Inflammatory macrophage treated with lipopolysaccharide for 1 hour (primary cell): ENCODE measurements around the gene HNF1A.
"Not testable (repeated sequence)": the region's sequence is repeated elsewhere in the genome, so short reads cannot be mapped to it uniquely, and the experiment has no call there.

Experiments
- DNase-seq, 2 donors: peaks; one replicate each; pipeline ENCODE4 v3.0.0-alpha.2; 2020 to 2022

HNF1A gene, protein sequence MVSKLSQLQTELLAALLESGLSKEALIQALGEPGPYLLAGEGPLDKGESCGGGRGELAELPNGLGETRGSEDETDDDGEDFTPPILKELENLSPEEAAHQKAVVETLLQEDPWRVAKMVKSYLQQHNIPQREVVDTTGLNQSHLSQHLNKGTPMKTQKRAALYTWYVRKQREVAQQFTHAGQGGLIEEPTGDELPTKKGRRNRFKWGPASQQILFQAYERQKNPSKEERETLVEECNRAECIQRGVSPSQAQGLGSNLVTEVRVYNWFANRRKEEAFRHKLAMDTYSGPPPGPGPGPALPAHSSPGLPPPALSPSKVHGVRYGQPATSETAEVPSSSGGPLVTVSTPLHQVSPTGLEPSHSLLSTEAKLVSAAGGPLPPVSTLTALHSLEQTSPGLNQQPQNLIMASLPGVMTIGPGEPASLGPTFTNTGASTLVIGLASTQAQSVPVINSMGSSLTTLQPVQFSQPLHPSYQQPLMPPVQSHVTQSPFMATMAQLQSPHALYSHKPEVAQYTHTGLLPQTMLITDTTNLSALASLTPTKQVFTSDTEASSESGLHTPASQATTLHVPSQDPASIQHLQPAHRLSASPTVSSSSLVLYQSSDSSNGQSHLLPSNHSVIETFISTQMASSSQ

DNA sequence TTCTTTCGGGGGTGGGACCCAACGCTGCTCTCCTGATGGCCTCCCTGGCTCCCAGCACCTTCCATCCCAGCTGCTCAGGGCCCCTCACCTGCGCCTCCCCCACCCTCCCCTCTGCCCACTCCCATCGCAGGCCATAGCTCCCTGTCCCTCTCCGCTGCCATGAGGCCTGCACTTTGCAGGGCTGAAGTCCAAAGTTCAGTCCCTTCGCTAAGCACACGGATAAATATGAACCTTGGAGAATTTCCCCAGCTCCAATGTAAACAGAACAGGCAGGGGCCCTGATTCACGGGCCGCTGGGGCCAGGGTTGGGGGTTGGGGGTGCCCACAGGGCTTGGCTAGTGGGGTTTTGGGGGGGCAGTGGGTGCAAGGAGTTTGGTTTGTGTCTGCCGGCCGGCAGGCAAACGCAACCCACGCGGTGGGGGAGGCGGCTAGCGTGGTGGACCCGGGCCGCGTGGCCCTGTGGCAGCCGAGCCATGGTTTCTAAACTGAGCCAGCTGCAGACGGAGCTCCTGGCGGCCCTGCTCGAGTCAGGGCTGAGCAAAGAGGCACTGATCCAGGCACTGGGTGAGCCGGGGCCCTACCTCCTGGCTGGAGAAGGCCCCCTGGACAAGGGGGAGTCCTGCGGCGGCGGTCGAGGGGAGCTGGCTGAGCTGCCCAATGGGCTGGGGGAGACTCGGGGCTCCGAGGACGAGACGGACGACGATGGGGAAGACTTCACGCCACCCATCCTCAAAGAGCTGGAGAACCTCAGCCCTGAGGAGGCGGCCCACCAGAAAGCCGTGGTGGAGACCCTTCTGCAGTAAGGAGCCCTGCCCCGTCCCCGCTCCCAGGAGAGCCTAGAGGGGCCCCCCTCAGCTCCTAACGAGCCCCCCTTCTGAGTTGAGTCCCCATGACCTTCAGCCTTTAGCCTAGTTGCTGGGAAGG, at the start of gene HNF1A:
Gene HNF1A (plus strand): TSS at position 248 of the 924 bp plus-strand sequence. CDS start 226 bp downstream, at position 474.
- no peak for DNase-seq

DNA sequence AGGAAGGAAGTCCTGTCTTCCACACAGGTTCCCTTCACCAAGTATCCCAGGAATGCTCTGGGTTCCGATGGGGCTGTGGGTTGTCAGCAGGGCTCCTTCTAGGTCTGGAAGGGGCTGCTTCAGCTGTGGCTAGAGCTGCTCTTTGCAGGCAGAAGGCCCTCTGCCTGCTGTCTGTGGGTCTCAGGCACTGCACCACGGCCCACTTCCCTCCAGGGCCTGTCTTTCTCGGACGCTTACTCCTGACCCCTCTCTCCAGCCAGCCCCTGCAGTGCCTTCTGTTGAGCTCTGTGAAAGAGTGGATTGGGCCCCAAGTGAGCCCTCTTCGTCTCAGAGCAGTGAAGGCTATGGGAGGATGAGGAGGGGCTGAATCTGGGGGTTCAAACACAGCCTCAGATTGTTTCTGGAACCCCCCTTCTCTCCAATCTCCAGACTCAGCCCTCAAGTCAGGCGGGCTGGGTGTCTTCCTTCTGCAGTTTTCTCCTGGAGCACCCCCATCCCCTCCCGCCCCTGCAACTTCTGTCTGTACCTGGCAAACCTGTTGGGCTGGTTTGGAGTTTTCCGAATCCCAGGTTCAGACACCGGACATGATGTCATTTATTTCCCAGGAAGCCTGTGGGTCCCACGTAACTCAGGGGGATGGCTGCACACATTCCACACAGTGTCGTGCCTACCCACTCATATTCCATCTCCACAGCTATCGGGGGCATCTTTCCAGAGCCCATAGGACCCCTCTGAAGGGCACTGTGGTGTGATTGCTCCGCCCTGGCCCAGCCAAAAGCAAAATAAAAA, 49.3 kb upstream of the HNF1A start:
- DNase-seq, result no peak

DNA sequence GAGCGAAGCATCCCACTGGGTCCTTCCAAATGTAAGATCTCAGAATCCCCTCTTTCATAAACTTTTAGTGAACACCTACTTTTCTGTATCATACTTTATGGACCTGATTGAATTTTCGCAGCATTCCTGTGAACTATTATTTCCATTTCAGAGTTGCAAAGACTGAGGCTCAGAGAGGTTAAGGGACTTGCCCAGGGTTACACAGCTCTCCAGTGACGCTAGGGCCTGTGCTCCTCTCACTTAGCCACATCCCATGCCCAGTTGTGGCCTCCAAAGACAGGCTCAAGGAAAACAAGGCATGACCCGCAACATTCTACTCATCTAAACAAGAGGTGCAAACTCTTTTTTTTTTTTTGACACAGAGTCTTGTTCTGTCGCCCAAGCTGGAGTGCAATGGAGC, 48.3 kb upstream of the HNF1A start:
- DNase-seq, result no peak

DNA sequence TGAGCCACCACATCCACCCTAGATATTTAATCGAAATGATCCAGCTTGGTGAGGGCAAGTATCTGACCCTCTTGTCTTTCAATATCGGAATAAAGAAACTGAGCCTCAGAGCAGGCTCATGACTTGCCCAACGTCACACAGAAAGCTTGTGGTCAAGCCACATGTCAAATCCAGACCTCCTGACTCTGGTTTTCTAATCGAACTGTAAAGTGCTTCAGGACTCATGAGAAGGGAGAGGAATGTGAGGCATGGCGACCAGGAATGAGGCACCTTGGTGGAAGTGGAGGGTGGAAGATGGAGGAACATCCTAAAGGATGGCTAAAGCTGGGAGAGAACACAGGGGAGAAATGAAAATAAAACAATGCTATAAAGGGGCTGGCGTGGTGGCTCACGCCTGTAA, 46.3 kb upstream of the HNF1A start:
- DNase-seq, result no peak

DNA sequence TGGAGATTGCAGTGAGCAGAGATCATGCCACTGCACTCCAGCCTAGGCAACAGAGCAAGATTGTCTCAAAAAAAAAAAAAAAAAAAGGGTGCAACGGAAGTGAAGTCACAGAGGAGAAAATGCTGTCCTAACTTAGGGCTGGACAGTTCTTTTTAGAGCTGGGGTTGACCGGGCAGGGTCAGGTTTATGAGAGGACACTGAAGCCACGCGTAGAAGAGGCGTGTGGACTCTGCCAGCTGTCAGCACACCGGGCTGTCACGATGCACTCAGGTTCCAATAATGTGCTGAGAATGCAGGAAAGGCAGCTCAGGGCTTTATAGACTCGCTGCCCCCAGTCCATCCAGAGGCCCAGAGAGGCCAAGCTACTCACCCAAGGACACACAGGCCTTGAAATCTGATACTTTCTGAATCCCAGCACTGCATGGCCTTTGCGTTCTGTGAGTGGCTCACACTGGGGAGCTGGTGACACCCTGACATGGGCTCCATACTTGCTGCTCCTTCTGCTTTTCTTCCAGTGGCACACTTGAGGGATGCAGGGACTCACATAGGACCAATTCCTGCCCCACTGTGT, 45.3 kb upstream of the HNF1A start:
- no peak for DNase-seq

DNA sequence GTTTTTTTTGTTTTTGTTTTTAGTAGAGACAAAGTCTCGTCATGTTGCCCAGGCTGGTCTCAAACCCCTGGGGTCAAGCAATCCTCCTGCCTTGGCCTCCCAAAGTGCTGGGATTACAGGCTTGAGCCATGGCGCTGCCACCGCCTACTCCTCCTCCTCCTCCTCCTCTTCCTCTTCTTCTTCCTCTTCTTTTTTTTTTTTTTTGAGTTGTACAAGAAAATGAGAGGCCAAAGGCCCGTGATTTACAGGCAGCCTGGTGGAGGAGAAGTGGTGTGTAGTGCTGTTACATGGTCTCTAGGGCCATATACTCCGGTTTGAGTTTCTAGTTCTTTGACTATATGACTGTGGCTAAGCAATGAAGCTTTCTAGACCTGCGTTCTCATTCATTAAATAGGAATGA, 44.6 kb upstream of the HNF1A start:
- DNase-seq, result peak in 1 of 2 donors; percentile 29

DNA sequence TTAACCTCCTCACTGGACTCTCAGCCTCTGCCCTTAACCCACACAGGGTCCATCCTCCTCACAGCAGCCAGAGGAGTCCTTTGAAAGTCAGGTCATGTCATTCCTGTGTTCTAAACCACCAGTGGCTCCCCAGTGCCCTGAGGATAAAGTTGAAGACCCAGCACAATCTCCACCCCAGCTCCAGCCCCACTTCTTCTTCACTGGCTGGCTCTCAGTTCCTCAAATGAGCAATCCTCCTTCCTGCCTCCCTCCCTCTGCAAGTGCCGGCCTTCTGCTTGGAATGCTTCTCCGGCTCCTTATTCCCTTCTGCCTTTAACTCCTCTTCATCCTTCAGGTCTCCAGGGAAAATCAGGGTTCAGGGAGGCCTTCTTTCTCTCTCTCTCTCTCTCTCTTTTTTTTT, 42.1 kb upstream of the HNF1A start:
- DNase-seq, result peak; percentile 37 to 59

DNA sequence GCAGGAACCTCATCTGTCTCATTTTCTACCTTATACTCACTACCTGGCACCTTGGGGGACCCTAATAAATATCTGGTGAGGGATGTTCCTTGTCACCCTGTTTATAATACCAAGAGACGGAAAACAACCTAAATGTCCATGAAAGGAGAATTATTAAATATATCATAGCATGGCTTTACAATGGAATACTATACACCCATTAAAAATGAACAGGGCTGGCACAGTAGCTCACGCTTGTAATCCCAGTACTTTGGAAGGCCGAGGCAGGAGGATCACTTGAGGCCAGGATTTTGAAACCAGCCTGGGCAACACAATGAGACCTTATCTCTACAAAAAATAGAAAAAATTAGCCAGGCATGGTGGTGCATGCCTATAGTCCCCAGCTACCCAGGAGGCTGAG, 39.8 kb upstream of the HNF1A start:
- DNase-seq, result no peak

DNA sequence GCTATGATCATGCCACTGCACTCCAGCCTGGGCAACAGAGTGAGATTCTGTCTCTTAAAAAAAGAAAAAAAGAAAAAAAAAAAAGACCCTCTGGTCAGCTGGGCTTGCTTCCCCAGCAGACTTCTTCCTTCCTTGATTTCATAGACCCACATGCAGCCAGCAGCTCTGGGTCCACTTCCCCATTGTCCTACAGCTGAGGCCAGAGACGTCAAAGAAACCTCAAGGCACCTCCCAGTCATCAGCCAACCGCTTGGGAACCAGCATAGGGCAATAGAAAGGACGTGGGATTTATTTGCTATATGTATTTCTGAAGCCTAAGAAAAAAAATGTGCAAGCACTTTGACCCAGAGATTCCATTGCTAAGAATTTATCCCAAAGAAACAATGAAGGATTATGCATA, 38.8 kb upstream of the HNF1A start:
- DNase-seq, result peak; percentile 83 to 85

DNA sequence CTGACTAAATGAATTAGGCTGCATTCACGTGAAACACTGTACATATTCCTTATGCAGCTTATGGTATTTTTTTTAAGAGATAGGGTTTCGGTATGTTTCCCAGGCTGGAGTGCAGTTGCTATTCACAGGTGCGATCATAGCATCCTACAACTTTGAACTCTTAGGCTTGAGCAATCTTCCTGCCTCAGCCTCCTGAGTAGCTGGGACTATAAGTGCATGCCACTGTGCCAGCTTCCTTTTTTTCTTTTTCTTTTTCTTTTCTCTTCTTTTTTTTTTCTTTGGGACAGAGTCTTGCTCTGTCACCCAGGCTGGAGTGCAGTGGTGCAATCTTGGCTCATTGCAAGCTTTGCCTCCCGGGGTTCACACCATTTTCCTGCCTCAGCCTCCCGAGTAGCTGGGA, 38.3 kb upstream of the HNF1A start:
- no peak for DNase-seq

DNA sequence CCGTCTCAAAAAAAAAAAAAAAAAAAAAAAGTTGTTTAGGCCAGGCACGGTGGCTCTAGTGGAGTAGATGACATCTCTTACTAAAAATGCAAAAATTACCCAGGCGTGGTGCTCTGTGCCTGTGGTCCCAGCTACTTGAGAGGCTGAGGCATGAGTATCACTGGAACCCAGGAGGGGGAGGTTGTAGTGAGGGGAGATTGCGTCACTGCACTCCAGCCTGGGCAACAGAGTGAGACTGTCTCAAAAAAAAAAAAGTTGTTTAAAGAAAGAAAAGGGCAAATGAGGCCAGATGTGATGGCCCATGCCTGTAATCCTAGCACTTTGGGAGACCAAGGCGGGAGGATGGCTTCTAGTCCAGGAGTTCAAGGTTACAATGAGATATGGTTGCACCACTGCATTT, 37.5 kb upstream of the HNF1A start:
- peak in 1 of 2 donors; percentile 18 for DNase-seq

DNA sequence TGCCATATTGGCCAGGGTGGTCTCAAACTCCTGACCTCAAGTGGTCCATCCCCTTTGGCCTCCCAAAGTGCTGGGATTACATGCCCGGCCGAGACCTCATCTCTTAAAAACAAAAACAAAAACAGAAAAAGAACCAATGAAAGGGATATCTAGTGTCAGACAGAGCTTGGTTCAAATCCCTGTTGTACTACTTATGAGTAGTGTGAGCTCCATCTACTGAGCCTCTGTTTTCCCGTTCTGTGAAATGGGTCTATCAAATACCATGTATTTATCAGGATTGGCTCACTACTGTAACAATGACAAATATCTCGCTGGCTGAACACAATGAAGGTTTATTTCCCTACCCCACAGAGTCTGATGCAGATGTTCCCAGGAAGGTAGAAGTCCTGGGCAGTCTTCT, 36.9 kb upstream of the HNF1A start:
- no peak for DNase-seq

DNA sequence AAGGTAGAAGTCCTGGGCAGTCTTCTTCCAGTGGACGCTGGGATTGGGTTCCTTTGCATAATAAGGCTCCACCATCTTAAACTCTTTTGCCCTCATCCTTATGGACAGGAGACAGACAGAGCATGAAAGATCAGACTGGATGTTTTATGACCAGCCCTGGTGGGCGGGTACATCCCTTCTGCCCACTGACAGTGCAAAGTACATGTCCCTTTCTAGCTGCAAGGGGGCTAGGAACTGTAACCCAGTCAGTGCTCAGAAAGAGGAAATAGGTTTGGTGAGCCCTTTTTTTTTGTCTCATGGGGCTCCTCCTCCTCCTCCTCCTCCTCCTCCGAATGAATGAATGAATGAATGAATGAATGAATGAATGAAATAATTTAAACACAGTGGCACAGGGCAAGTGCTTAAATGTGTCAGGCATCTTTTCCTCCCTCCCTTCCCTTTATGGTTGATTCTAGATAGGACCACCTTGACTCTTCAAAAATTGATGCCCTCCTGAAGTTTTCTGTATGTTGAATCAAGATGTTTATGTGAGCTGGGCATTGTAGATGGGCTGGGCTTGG, 36.4 kb upstream of the HNF1A start:
- peak; percentile 36 to 38 for DNase-seq

DNA sequence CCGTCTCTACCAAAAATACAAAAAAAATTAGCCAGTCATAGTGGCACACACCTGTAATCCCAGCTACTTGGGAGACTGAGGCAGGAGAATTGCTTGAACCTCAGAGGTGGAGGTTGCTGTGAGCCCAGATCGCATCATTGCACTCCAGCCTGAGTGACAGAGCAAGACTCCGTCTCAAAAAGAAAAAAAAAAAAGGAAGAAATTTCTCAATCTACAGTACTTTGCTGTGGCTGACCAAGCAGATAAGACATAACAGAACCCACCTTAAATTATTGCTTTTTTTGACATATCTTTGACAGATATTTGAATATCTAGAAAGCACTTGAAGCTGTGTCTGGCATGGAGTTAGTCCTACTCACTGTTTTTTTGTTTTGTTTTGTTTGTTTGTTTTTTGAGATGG, 34.9 kb upstream of the HNF1A start:
- DNase-seq, result no peak

DNA sequence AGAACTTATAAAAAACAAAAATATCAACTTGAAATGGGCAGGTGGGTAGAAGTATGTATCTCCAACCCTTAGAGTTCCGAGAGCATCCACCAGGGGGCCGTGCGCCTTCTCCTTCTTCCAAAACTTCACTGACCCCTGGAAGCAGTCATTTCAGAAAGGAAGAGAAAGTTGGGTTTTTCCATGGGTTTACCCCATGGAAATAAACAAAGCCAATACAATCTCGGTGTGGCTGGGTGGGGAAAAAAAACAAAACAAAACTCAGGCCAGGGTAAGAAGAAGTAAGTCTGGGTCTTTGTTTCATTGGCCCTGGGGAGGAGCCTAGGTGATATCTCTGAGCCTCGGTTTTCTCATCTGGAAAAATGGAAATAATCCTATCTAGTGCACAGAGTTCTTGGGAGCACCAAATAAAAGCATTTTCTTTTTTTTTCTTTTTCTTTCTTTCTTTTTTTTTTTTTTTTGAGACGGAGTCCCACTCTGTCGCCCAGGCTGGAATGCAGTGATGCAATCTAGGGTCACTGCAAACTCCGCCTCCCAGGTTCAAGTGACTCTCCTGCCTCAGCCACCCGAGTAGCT, 33.6 kb upstream of the HNF1A start:
- DNase-seq, result peak; percentile 89 to 96

DNA sequence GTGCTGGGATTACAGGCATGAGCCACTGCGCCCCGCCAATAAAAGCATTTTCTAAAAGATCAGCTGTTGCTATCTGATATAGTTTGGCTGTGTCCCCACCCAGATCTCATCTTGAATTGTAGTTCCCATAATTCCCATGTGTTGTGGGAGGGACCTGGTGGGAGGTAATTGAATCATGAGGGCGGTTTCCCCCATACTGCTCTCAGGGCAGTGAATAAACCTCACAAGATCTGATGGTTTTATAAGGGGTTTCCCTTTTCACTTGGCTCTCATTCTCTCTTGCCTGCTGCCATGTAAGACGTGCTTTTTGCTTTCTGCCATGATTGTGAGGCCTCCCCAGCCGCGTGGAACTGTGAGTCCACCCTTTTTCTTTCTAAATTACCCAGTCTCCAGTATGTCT, 32.8 kb upstream of the HNF1A start:
- peak; percentile 36 to 66 for DNase-seq

DNA sequence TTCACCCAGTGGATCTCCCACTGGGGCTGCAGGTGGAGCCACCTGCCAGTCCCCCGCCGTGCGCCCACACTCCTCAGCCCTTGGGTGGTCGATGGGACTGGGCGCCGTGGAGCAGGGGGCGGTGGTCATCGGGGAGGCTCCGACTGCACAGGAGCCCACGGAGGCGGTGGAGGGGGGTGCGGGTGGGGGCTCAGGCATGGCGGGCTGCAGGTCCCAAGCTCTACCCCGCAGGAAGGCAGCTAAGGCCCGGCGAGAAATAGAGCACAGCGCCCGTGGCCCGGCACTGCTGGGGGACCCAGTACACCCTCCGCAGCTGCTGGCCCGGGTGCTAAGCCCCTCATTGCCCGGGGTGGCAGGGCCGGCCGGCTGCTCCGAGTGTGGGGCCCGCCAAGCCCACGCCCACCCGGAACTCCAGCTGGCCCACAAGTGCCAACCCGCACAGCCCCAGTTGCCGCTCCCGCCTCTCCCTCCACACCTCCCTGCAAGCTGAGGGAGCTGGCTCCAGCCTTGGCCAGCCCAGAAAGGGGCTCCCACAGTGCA, 28.0 kb upstream of the HNF1A start:
- not testable (repeated sequence) for DNase-seq

DNA sequence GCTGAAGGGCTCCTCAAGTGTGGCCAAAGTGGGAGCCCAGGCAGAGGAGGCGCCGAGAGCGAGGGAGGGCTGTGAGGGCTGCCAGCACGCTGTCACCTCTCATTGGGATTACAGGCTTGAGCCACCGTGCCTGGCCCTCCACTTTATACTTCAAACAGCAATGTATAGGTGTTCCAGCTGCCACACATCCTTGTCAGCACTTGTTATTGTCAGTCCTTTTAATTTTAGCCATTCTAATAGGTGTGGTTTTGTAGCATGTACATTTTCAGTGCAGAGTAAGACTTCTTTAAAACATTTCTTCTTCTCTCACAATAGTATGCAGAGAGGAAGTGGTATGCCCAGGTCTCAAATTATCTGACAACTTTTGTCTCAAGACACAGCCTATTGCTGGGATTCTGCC, 27.5 kb upstream of the HNF1A start:
- DNase-seq, result no peak

DNA sequence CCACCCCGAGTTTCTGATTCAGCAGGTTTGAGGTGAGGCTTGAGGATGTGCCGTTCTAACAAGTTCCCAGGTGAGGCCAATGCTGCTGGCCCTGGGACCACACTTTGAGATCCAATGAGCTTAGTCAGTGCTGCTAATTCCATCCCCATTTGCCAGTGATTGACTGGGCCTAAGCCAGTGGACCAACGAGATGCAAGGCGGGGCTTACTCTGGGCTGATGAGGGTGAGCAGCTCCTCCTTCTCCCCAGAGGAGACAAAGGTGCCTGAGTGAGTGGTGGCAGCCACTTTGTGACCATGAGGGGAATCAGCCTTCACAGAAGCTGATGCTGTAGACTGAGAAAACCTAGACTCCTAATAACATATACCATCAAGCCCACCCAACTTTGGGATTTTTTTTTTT, 23.1 kb upstream of the HNF1A start:
- DNase-seq, result no peak

DNA sequence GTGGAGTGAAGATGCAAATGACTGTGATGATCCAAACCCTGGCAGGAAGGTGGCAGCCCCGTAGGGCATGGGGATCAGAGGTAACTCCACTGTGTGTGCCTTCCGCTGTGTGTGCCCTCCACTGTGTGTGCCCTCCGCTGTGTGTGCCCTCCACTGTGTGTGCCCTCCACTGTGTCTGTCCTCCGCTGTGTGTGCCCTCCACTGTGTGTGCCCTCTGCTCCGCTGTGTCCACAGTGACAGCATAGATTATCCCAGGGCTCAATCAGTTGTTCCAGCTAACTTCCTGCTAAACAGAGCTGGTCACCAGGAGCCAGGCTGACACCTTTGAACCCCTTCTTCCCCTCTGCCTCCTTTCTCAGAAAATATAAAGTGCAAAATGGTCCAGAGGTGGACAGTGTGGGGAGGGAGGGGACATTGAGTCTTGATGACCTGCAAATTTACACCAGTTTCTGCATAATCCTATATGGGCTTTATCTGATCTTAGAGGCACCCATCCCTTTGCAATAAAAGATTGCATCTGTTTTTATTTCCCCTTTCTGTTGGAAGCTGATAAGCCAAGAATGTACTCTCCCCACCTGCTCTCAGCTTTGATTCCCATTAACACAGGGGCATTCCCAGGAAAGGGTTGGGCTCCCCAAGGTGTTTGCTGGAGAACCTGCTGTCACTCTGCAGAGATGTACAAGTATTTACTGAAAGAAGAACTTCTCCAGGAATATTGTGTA, 21.6 kb upstream of the HNF1A start:
- no peak for DNase-seq
